ENCODE data around the gene SLC4A4. TPM values are rescaled to one million over a fixed set of nuclear protein-coding genes. Genes with fewer than 3 reads are reported as not detected.

Gene SLC4A4
- total RNA-seq, 1 experiment from 2014 or later: not detected

- H3K27me3 Mint-ChIP-seq (ENCODE audit: insufficient read depth, unreplicated experiment): no peaks in the 10 kb centered on the region
- ChIA-PET POLR2A (no interaction called here), CTCF (interaction anchor here (0.6 kb wide), 1 partner anchor 749 kb away, joined by 3 read pairs; no protein-coding TSS in a partner anchor)
- DNase-seq (ENCODE audit: unreplicated experiment): no peak
- no peak overlapping the region for H3K4me3 Mint-ChIP-seq (ENCODE audit: unreplicated experiment)
- intact Hi-C loops (cut with micrococcal nuclease): no loop called here
- H3K9me3 Mint-ChIP-seq (ENCODE audit: unreplicated experiment): no peaks in the 10 kb centered on the region
- TF ChIP-seq, protein P1, sequence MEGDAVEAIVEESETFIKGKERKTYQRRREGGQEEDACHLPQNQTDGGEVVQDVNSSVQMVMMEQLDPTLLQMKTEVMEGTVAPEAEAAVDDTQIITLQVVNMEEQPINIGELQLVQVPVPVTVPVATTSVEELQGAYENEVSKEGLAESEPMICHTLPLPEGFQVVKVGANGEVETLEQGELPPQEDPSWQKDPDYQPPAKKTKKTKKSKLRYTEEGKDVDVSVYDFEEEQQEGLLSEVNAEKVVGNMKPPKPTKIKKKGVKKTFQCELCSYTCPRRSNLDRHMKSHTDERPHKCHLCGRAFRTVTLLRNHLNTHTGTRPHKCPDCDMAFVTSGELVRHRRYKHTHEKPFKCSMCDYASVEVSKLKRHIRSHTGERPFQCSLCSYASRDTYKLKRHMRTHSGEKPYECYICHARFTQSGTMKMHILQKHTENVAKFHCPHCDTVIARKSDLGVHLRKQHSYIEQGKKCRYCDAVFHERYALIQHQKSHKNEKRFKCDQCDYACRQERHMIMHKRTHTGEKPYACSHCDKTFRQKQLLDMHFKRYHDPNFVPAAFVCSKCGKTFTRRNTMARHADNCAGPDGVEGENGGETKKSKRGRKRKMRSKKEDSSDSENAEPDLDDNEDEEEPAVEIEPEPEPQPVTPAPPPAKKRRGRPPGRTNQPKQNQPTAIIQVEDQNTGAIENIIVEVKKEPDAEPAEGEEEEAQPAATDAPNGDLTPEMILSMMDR (IDR thresholded peaks at IDR 0.05; ENCODE audit: unreplicated experiment): no peak
- no peaks in the 10 kb centered on the region for H3K36me3 Mint-ChIP-seq (ENCODE audit: insufficient read depth, unreplicated experiment)
- H3K4me1 Mint-ChIP-seq (ENCODE audit: insufficient read depth, unreplicated experiment): no peaks in the 10 kb centered on the region
- no TSS peak for BruUV-seq (replicated peaks)
- H3K27ac Mint-ChIP-seq (ENCODE audit: low read depth, unreplicated experiment): no peak overlapping the region
Observed at GRCh38 chr4:71586087-71586763, 247.4 kb downstream of the SLC4A4 start.

DNA sequence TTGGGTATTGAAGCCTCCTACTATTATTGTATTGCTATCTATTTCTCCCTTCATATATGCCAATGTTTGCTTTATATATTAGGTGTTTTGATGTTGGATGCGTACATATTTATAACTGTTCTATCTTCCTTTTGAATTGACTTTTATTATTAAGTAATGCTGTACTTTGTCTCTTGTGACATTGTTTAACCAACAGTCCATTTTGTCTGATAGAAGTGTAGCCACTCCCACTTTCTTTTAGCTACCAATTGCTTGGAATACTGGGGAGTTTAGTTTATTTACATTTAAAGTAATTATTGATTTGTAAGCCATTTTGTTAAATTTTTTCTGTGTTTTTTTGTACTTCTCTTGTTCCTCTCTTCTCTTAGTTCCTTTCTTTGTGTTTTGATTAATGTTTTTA, 249.2 kb downstream of the SLC4A4 start:
- Mint-ChIP-seq H3K9me3 (ENCODE audit: unreplicated experiment) (no peaks in the 10 kb centered on the region), H3K4me3 (ENCODE audit: unreplicated experiment) (no peak overlapping the region), H3K27ac (ENCODE audit: low read depth, unreplicated experiment) (no peak overlapping the region), H3K27me3 (ENCODE audit: insufficient read depth, unreplicated experiment) (no peaks in the 10 kb centered on the region), H3K4me1 (ENCODE audit: insufficient read depth, unreplicated experiment) (no peaks in the 10 kb centered on the region), H3K36me3 (ENCODE audit: insufficient read depth, unreplicated experiment) (no peaks in the 10 kb centered on the region)
- intact Hi-C loops (cut with micrococcal nuclease): no loop called here
- CTCF ChIA-PET: interaction anchor here (0.7 kb wide), 1 partner anchor 428 kb away, joined by 4 read pairs; no protein-coding TSS in a partner anchor
- TF ChIP-seq, protein P1 (IDR thresholded peaks at IDR 0.05; ENCODE audit: unreplicated experiment): no peak
- BruUV-seq (replicated peaks): no TSS peak
- POLR2A ChIA-PET: no interaction called here
- no peak for DNase-seq (ENCODE audit: unreplicated experiment)

DNA sequence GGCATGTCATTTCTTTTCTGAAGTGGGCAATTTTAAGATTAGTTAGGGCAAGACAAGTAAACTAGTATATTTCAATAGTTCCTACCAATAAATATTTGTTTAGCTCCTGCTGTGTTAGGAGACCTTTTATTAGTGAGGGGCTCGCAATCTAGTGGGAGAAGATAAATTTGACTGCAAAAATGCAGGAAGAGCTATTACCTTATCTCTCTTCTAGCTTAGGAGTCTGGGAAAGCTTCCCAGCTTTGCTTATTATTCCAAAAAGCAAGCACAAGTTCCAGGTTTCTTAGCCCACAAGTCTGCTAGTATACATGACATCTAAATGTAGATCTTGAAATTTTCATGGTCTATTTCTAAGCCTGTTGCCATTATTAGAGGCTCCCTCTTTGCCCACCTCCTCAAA, 254.0 kb downstream of the SLC4A4 start:
- no peaks in the 10 kb centered on the region for H3K9me3 Mint-ChIP-seq (ENCODE audit: unreplicated experiment)
- no TSS peak for BruUV-seq (replicated peaks)
- no peak for DNase-seq (ENCODE audit: unreplicated experiment)
- intact Hi-C loops (cut with micrococcal nuclease): no loop called here
- H3K27me3 Mint-ChIP-seq (ENCODE audit: insufficient read depth, unreplicated experiment): no peaks in the 10 kb centered on the region
- H3K36me3 Mint-ChIP-seq (ENCODE audit: insufficient read depth, unreplicated experiment): no peaks in the 10 kb centered on the region
- H3K4me1 Mint-ChIP-seq (ENCODE audit: insufficient read depth, unreplicated experiment): peaks cover 7% of the 10 kb centered on the region
- ChIA-PET POLR2A (no interaction called here), CTCF (no interaction called here)
- TF ChIP-seq, protein P1 (IDR thresholded peaks at IDR 0.05; ENCODE audit: unreplicated experiment): no peak
- no peak overlapping the region for H3K4me3 Mint-ChIP-seq (ENCODE audit: unreplicated experiment)
- H3K27ac Mint-ChIP-seq (ENCODE audit: low read depth, unreplicated experiment): no peak overlapping the region

GRCh38 chr4:71593311-71593710, 254.5 kb downstream of the SLC4A4 start:
- POLR2A ChIA-PET: no interaction called here
- intact Hi-C loops (cut with micrococcal nuclease): no loop called here
- H3K27me3 Mint-ChIP-seq (ENCODE audit: insufficient read depth, unreplicated experiment): no peaks in the 10 kb centered on the region
- H3K4me3 Mint-ChIP-seq (ENCODE audit: unreplicated experiment): no peak overlapping the region
- no TSS peak for BruUV-seq (replicated peaks)
- CTCF ChIA-PET: no interaction called here
- no peak overlapping the region for H3K27ac Mint-ChIP-seq (ENCODE audit: low read depth, unreplicated experiment)
- DNase-seq (ENCODE audit: unreplicated experiment): no peak
- TF ChIP-seq, protein P1 (IDR thresholded peaks at IDR 0.05; ENCODE audit: unreplicated experiment): no peak
- H3K4me1 Mint-ChIP-seq (ENCODE audit: insufficient read depth, unreplicated experiment): peaks cover 7% of the 10 kb centered on the region
- no peaks in the 10 kb centered on the region for H3K36me3 Mint-ChIP-seq (ENCODE audit: insufficient read depth, unreplicated experiment)
- no peaks in the 10 kb centered on the region for H3K9me3 Mint-ChIP-seq (ENCODE audit: unreplicated experiment)
